IMR-90 (cell line): Measurements from ENCODE around the gene MYO9B. TPM values are rescaled to one million over a fixed set of nuclear protein-coding genes. Genes with fewer than 3 reads are reported as not detected.

Experiments used
- ATAC-seq: fragments of 200-7000 bp; cut with Tn5 transposase; 2 replicates; pipeline ENCODE4 v1.9.1; 2020; ENCODE audit warnings: low read depth, mild to moderate bottlenecking, moderate library complexity
- BruUV-seq: library from RNA; stranded (reverse); fragments of 400-500 nt; replicated peaks from 2 replicates; lab custom pipeline; 2021; lab: Mats Ljungman, UMichigan
- CTCF ChIA-PET: fragments of 300-600 bp; formaldehyde crosslinking; extraction: SDS; loops from one replicate; lab custom pipeline; 2021; ENCODE audit warnings: antibody characterized with exemption; lab: Yijun Ruan, JAX
- POLR2A ChIA-PET: fragments of 300-600 bp; sonication (Branson Sonifier 250); formaldehyde crosslinking; loops from one replicate; lab custom pipeline; 2022; ENCODE audit warnings: antibody characterized with exemption; ENCODE audit not compliant: unreplicated experiment; lab: Charles Lee
- DNase-seq: peaks from one replicate; pipeline ENCODE4 v3.0.0; 2013
- H2AFZ ChIP-seq: replicated peaks from 2 replicates; pipeline ENCODE3; 2013; ENCODE audit warnings: low read length, mild to moderate bottlenecking; ENCODE audit not compliant: poor library complexity
- H2AK5ac ChIP-seq: 2 replicates; pipeline ENCODE4 v1.6.1; 2013; ENCODE audit warnings: low read depth, low read length, inconsistent platforms
- H2AK9ac ChIP-seq: replicated peaks from 2 replicates; pipeline ENCODE3; 2013; ENCODE audit warnings: mild to moderate bottlenecking, low read depth, low read length, moderate library complexity; ENCODE audit not compliant: poor library complexity
- H2BK120ac ChIP-seq: 2 replicates; pipeline ENCODE4 v1.6.1; 2013; ENCODE audit warnings: low read depth, low read length, inconsistent platforms
- H2BK15ac ChIP-seq: 3 replicates; pipeline ENCODE4 v1.6.1; 2013; ENCODE audit warnings: low read depth, low read length, inconsistent platforms
- H2BK20ac ChIP-seq: 2 replicates; pipeline ENCODE4 v1.6.1; 2013; ENCODE audit warnings: low read depth, mild to moderate bottlenecking, inconsistent platforms, low read length, moderate library complexity
- H2BK5ac ChIP-seq: 2 replicates; pipeline ENCODE4 v1.6.1; 2013; ENCODE audit warnings: mild to moderate bottlenecking, low read depth, low read length, inconsistent platforms; ENCODE audit not compliant: poor library complexity, severe bottlenecking
- H3K14ac ChIP-seq: replicated peaks from 2 replicates; pipeline ENCODE4 v1.6.1; 2013; ENCODE audit warnings: low read depth, low read length, inconsistent platforms
- H3K18ac ChIP-seq: 2 replicates; pipeline ENCODE4 v1.6.1; 2013; ENCODE audit warnings: low read depth, low read length, control low read depth
- H3K23ac ChIP-seq: 2 replicates; pipeline ENCODE4 v1.6.1; 2013; ENCODE audit warnings: low read depth, low read length, inconsistent platforms
- H3K27ac ChIP-seq: 2 replicates; pipeline ENCODE4 v1.5.1; 2013; ENCODE audit warnings: mild to moderate bottlenecking, control low read depth, low read length; ENCODE audit not compliant: insufficient read depth
- H3K27me3 ChIP-seq: 2 replicates; pipeline ENCODE4 v1.6.1; 2013; ENCODE audit warnings: low read length; ENCODE audit not compliant: control insufficient read depth, insufficient read depth
- H3K36me3 ChIP-seq: 2 replicates; pipeline ENCODE4 v1.6.1; 2013; ENCODE audit warnings: low read length, mixed read lengths; ENCODE audit not compliant: control insufficient read depth, insufficient read depth
- H3K4ac ChIP-seq: 2 replicates; pipeline ENCODE4 v1.6.1; 2013; ENCODE audit warnings: low read depth, low read length, inconsistent platforms
- H3K4me1 ChIP-seq: 2 replicates; pipeline ENCODE4 v1.6.1; 2013; ENCODE audit warnings: low read length, mixed read lengths; ENCODE audit not compliant: control insufficient read depth, insufficient read depth
- H3K4me2 ChIP-seq: 2 replicates; pipeline ENCODE4 v1.6.1; 2013; ENCODE audit warnings: low read depth, mild to moderate bottlenecking, control low read depth, low read length, moderate library complexity
- H3K4me3 ChIP-seq: 2 replicates; pipeline ENCODE4 v1.5.1; 2013; ENCODE audit warnings: low read depth, mild to moderate bottlenecking, control low read depth, low read length, moderate library complexity; ENCODE audit not compliant: insufficient read depth
- H3K56ac ChIP-seq: 2 replicates; pipeline ENCODE4 v1.6.1; 2013; ENCODE audit warnings: low read length, inconsistent platforms; ENCODE audit not compliant: insufficient read depth; ENCODE audit errors: extremely low read depth
- H3K79me1 ChIP-seq, 2 experiments: 2 replicates each; pipeline ENCODE4 v1.6.1; 2013; ENCODE audit warnings: low read length in 2 of 2, inconsistent platforms in 1 of 2, low read depth in 1 of 2
- H3K9ac ChIP-seq: 2 replicates; pipeline ENCODE4 v1.6.1; 2013; ENCODE audit warnings: low read depth, low read length, control low read depth
- H3K9me1 ChIP-seq: 2 replicates; pipeline ENCODE4 v1.6.1; 2013; ENCODE audit warnings: low read length, inconsistent platforms; ENCODE audit not compliant: insufficient read depth
- H3K9me3 ChIP-seq: 2 replicates; pipeline ENCODE4 v1.6.1; 2013; ENCODE audit warnings: low read length; ENCODE audit not compliant: control insufficient read depth, insufficient read depth
- H4K20me1 ChIP-seq: 2 replicates; pipeline ENCODE4 v1.6.1; 2013; ENCODE audit warnings: low read length, inconsistent platforms; ENCODE audit not compliant: insufficient read depth
- H4K5ac ChIP-seq: 2 replicates; pipeline ENCODE4 v1.6.1; 2013; ENCODE audit warnings: mild to moderate bottlenecking, low read depth, low read length, control low read depth
- H4K8ac ChIP-seq, 2 experiments: 2 replicates each; pipeline ENCODE4 v1.6.1; 2013; ENCODE audit warnings: low read depth in 2 of 2, low read length in 2 of 2, control low read depth in 1 of 2, inconsistent platforms in 1 of 2
- H4K91ac ChIP-seq: 2 replicates; pipeline ENCODE4 v1.6.1; 2013; ENCODE audit warnings: low read depth, low read length, inconsistent platforms; ENCODE audit not compliant: insufficient read depth
- BHLHE40 ChIP-seq: fragments of 150-350 bp; IDR thresholded peaks from 2 replicates; pipeline ENCODE4 v1.6.1; 2016; ENCODE audit warnings: mild to moderate bottlenecking, low read depth, low read length
- ELK1 ChIP-seq: fragments of 150-350 bp; IDR thresholded peaks from 2 replicates; pipeline ENCODE4 v1.6.1; 2016; ENCODE audit warnings: low read depth, mild to moderate bottlenecking, low read length, moderate library complexity, borderline replicate concordance
- MAFK ChIP-seq: IDR thresholded peaks from 2 replicates; pipeline ENCODE4 v1.6.1; 2012; ENCODE audit warnings: low read depth, low read length, improper control_type of control experiment
- RCOR1 ChIP-seq: IDR thresholded peaks from 2 replicates; pipeline ENCODE4 v1.6.1; 2012; ENCODE audit warnings: mild to moderate bottlenecking, low read length, improper control_type of control experiment; ENCODE audit not compliant: insufficient replicate concordance
- SMC3 ChIP-seq: fragments of 150-350 bp; IDR thresholded peaks from 2 replicates; pipeline ENCODE4 v1.6.1; 2016; ENCODE audit warnings: low read depth, mild to moderate bottlenecking, antibody characterized with exemption, low read length, moderate library complexity
- USF2 ChIP-seq: fragments of 150-350 bp; IDR thresholded peaks from 2 replicates; pipeline ENCODE4 v1.6.1; 2017; ENCODE audit warnings: mild to moderate bottlenecking, antibody characterized with exemption, low read length, low read depth
- WGBS, 2 experiments: methylation state at CpG; one replicate each; pipeline versions ENCODE4 v1.1.5 to v1.1.7; 2013; ENCODE audit warnings: missing lambda C conversion rate in 2 of 2; ENCODE audit not compliant: insufficient read length in 1 of 2; ENCODE audit errors: extremely low coverage in 2 of 2; 5-methylcytosine and 5-hydroxymethylcytosine counted together
- dilution Hi-C: fragments of 300-500 bp; cut with HindIII; formaldehyde crosslinking; loops from one replicate; pipeline ENCODE4 v1.14.3; 2018; ENCODE audit warnings: low sequenced_read_pairs; ENCODE audit not compliant: unreplicated experiment
- in situ Hi-C: fragments of 300-500 bp; cut with MboI; formaldehyde crosslinking; loops from 3 replicates; pipeline ENCODE4 v1.14.3; 2019; ENCODE audit warnings: low sequenced_read_pairs, inconsistent platforms, mixed read lengths
- intact Hi-C: fragments of 100-400 bp; cut with micrococcal nuclease; formaldehyde crosslinking; loops from 2 replicates; pipeline ENCODE4 v1.10.0; 2022
- polyA plus RNA-seq, 3 experiments: library from polyadenylated mRNA; depleted of rRNA; stranded (reverse); fragments of >200 nt; gene quantifications; 2 replicates each; pipeline ENCODE4 v1.2.3, GENCODE V29; 2012; ENCODE audit warnings: low replicate concordance in 1 of 3
- total RNA-seq: library from RNA; depleted of rRNA; stranded (reverse); fragments of >200 nt; gene quantifications from 2 replicates; pipeline ENCODE4 v1.2.3, GENCODE V29; 2012

MYO9B gene
- total and polyA plus RNA-seq, 2 of the 4 experiments (the other 2 are of a cell fraction): 61.8 to 77.8 TPM

GRCh38 chr19:17162580-17162979 lies 87.0 kb downstream of the MYO9B start:
- no peak for DNase-seq
- Histone ChIP-seq H3K27me3 (no peaks in the 10 kb centered on the region), H3K4me2 (no peak overlapping the region), H3K56ac (no peak overlapping the region), H2AFZ (no peak overlapping the region), H3K9me1 (no peaks in the 10 kb centered on the region), H3K4ac (no peak overlapping the region), H3K9ac (no peak overlapping the region), H3K23ac (no peak overlapping the region), H3K4me1 (no peaks in the 10 kb centered on the region), H3K9me3 (peaks cover 5% of the 10 kb centered on the region; the same call in 1 of the 2 replicates), H3K79me1 (peaks cover 9 to 24% of the 10 kb centered on the region in 2 experiments), H3K27ac (no peak overlapping the region), H4K5ac (no peak overlapping the region), H3K36me3 (peaks cover 74% of the 10 kb centered on the region), H4K8ac (no peak overlapping the region), H2BK5ac (no peak overlapping the region), H2BK20ac (no peak overlapping the region), H2AK5ac (no peak overlapping the region), H2BK120ac (no peak overlapping the region), H4K91ac (no peak overlapping the region), H2AK9ac (no peak overlapping the region), H3K4me3 (no peak overlapping the region), H2BK15ac (no peak overlapping the region), H4K20me1 (peaks cover 4% of the 10 kb centered on the region; the same call in 1 of the 2 replicates), H3K18ac (no peak overlapping the region), H3K14ac (no peak overlapping the region)
- ChIA-PET POLR2A (interaction anchor here (0.5 kb wide), 1 partner anchor 63 kb away, joined by 7 read pairs; no protein-coding TSS in a partner anchor), CTCF (no interaction called here)
- dilution Hi-C loops (no loop called here), intact Hi-C loops (no loop called here), in situ Hi-C loops (no loop called here)
- TF ChIP-seq USF2 (no peak), ELK1 (no peak), MAFK (no peak), RCOR1 (no peak), BHLHE40 (no peak), SMC3 (no peak)
- WGBS, 2 experiments: 90% methylated on average over 2 of the region's 6 CpGs; no CpG with 5 or more reads in 1 of the 2 experiments
- ATAC-seq: no peak
- BruUV-seq: no TSS peak
